Ascending aorta (tissue), 2 donors: ENCODE data around the gene CDIPT. TPM values are rescaled to one million over a fixed set of nuclear protein-coding genes. Genes with fewer than 3 reads are reported as not detected.

Experiments used
- DNase-seq, 2 donors: peaks; one replicate each; pipeline ENCODE4 v3.0.0-alpha.2; 2019; ENCODE audit warnings: low spot score in 2 of 2
- H3K27ac ChIP-seq, 2 donors: fragments of 200-600 bp; sonication (generic); one replicate each; pipeline ENCODE4 v1.5.1; 2016 to 2017; ENCODE audit warnings: mild to moderate bottlenecking in 1 of 2
- H3K27me3 ChIP-seq: fragments of 200-600 bp; sonication (generic); one replicate; pipeline ENCODE4 v1.5.1; 2017
- H3K36me3 ChIP-seq, 2 donors: fragments of 200-600 bp; sonication (generic); one replicate each; pipeline ENCODE4 v1.5.1; 2016
- H3K4me1 ChIP-seq, 2 donors: fragments of 200-600 bp; sonication (generic); one replicate each; pipeline ENCODE4 v1.5.1; 2016 to 2017; ENCODE audit warnings: mild to moderate bottlenecking in 1 of 2
- H3K4me3 ChIP-seq, 2 donors: fragments of 200-600 bp; sonication (generic); one replicate each; pipeline ENCODE4 v1.5.1; 2016 to 2017; ENCODE audit warnings: mild to moderate bottlenecking in 1 of 2
- H3K9me3 ChIP-seq, 2 donors: fragments of 200-600 bp; sonication (generic); one replicate each; pipeline ENCODE4 v1.5.1; 2016
- CTCF ChIP-seq, 3 experiments: fragments of 200-600 bp in 2 of 3; fragments of 450-650 bp in 1 of 3; sonication (generic) in 2 of 3; IDR thresholded peaks; one replicate each; pipeline ENCODE4 v1.5.1; 2016 to 2019; ENCODE audit warnings: antibody characterized with exemption in 3 of 3, mild to moderate bottlenecking in 1 of 3, moderate library complexity in 1 of 3
- intact Hi-C: fragments of 100-400 bp; cut with DNase I; formaldehyde crosslinking; loops from one replicate; pipeline ENCODE4 v1.15.1; 2023
- total RNA-seq: library from RNA; depleted of rRNA; stranded (reverse); fragments of >200 nt; gene quantifications from one replicate; pipeline ENCODE4 v1.1.0, GENCODE V29; 2016

CDIPT gene
- total RNA-seq, 1 donor from 2014 or later: 174 TPM

GRCh38 chr16:29818082-29818481 lies 44.9 kb downstream of the CDIPT start:
- Histone ChIP-seq H3K9me3 (no peaks in the 10 kb centered on the region), H3K36me3 (peaks cover 0 to 18% of the 10 kb centered on the region in 2 donors), H3K27ac (no peak overlapping the region), H3K4me1 (peaks cover 16 to 45% of the 10 kb centered on the region in 2 donors), H3K4me3 (no peak overlapping the region), H3K27me3 (no peaks in the 10 kb centered on the region)
- DNase-seq: no peak
- no peak for TF ChIP-seq CTCF (IDR thresholded peaks at IDR 0.05)
- intact Hi-C loops: loop anchor here (10.0 kb wide), 1 partner anchor 557 kb away; the partner anchor contains the start of genes MYL11 and TBC1D10B

GRCh38 chr16:29816694-29817441 lies 46.2 kb downstream of the CDIPT start:
- DNase-seq: peak in 1 of 2 donors; percentile 83
- no peaks in the 10 kb centered on the region for H3K9me3 ChIP-seq
- no peaks in the 10 kb centered on the region for H3K27me3 ChIP-seq
- peaks cover 0 to 18% of the 10 kb centered on the region in 2 donors for H3K36me3 ChIP-seq
- peak overlapping the region; percentile 88 to 94 for H3K27ac ChIP-seq
- H3K4me1 ChIP-seq: peaks cover 6 to 39% of the 10 kb centered on the region in 2 donors
- TF ChIP-seq CTCF (IDR thresholded peaks at IDR 0.05): no peak
- H3K4me3 ChIP-seq: peak overlapping the region; percentile 62 to 70
- intact Hi-C loops: loop anchor here (1.0 to 10.0 kb wide), 4 partner anchors 10 to 558 kb away; partner anchors contain the start of genes KIF22, MYL11 and TBC1D10B

GRCh38 chr16:29815793-29816693 lies 47.0 kb downstream of the CDIPT start, which contains the start of gene PAGR1:
Gene PAGR1, plus strand, starts transcription at chr16:29816152. Its CDS starts 374 bp downstream, at chr16:29816526.
- H3K27ac ChIP-seq: peak within 1 kb of the TSS; percentile 88 to 94
- peak; percentile 82 to 91 (median 90) for TF ChIP-seq CTCF (IDR thresholded peaks at IDR 0.05)
- H3K4me3 ChIP-seq: peak within 1 kb of the TSS; percentile 62 to 70
- peaks cover 0 to 39% of the 10 kb centered on the region in 2 donors for H3K4me1 ChIP-seq
- intact Hi-C loops: loop anchor here (1.0 to 10.0 kb wide), 4 partner anchors 9 to 559 kb away; partner anchors contain the start of genes KIF22, MYL11 and TBC1D10B
- no peaks in the 10 kb centered on the region for H3K9me3 ChIP-seq
- H3K27me3 ChIP-seq: no peaks in the 10 kb centered on the region
- DNase-seq: peak; percentile 96 to 100
- peaks cover 0 to 18% of the 10 kb centered on the region in 2 donors for H3K36me3 ChIP-seq

- H3K27ac ChIP-seq: peak overlapping the region; percentile 88 to 94
- intact Hi-C loops: loop anchor here (10.0 kb wide), 1 partner anchor 560 kb away; the partner anchor contains the start of genes MYL11 and TBC1D10B
- peaks cover 3 to 45% of the 10 kb centered on the region in 2 donors for H3K4me1 ChIP-seq
- TF ChIP-seq CTCF (IDR thresholded peaks at IDR 0.05): no peak
- no peaks in the 10 kb centered on the region for H3K9me3 ChIP-seq
- peak overlapping the region; percentile 62 to 70 for H3K4me3 ChIP-seq
- peaks cover 3 to 20% of the 10 kb centered on the region in 2 donors for H3K36me3 ChIP-seq
- DNase-seq: peak in 1 of 2 donors; percentile 75
- no peaks in the 10 kb centered on the region for H3K27me3 ChIP-seq
Measured at GRCh38 chr16:29815032-29815721, 47.8 kb downstream of the CDIPT start.

- H3K4me3 ChIP-seq: peak overlapping the region in 1 of 2 donors; percentile 70
- TF ChIP-seq CTCF (IDR thresholded peaks at IDR 0.05): no peak
- H3K27ac ChIP-seq: peak overlapping the region; percentile 88 to 94
- no peak for DNase-seq
- H3K36me3 ChIP-seq: peaks cover 6 to 26% of the 10 kb centered on the region in 2 donors
- no peaks in the 10 kb centered on the region for H3K9me3 ChIP-seq
- H3K27me3 ChIP-seq: no peaks in the 10 kb centered on the region
- peaks cover 3 to 51% of the 10 kb centered on the region in 2 donors for H3K4me1 ChIP-seq
- intact Hi-C loops: loop anchor here (10.0 kb wide), 1 partner anchor 560 kb away; the partner anchor contains the start of genes MYL11 and TBC1D10B
Measured at GRCh38 chr16:29814592-29814991, 48.4 kb downstream of the CDIPT start.
